Loucy (cell line): ENCODE measurements around the gene PCK1.
A peak's percentile ranks its signal among the peaks of the same experiment; 100 is the strongest.

ENCODE experiments used
- H2AFZ ChIP-seq: fragments of 200-600 bp; sonication (generic); 2 replicates; pipeline ENCODE4 v1.6.0; 2016; ENCODE audit warnings: antibody characterized with exemption, mild to moderate bottlenecking, low read length, moderate library complexity
- H3F3A ChIP-seq: fragments of 200-600 bp; 2 replicates; pipeline ENCODE4 v1.6.0; 2016; ENCODE audit warnings: antibody characterized with exemption, low read depth, mild to moderate bottlenecking
- H3K27me3 ChIP-seq: fragments of 200-600 bp; sonication (generic); 2 replicates; pipeline ENCODE4 v1.6.1; 2014; ENCODE audit warnings: low read length, mild to moderate bottlenecking; ENCODE audit not compliant: insufficient read depth, poor library complexity, severe bottlenecking
- H3K36me3 ChIP-seq: fragments of 200-600 bp; sonication (generic); 2 replicates; pipeline ENCODE4 v1.6.1; 2016; ENCODE audit warnings: low read length; ENCODE audit not compliant: insufficient read depth
- H3K4me1 ChIP-seq: fragments of 200-600 bp; sonication (generic); 2 replicates; pipeline ENCODE4 v1.5.1; 2014; ENCODE audit warnings: low read length, mild to moderate bottlenecking; ENCODE audit not compliant: insufficient read depth, poor library complexity, severe bottlenecking
- H3K4me2 ChIP-seq: fragments of 200-600 bp; sonication (generic); 2 replicates; pipeline ENCODE4 v1.6.0; 2014; ENCODE audit warnings: antibody characterized with exemption, low read length, low read depth, mild to moderate bottlenecking; ENCODE audit not compliant: poor library complexity, severe bottlenecking
- H3K4me3 ChIP-seq: fragments of 200-600 bp; sonication (generic); 2 replicates; pipeline ENCODE4 v1.5.1; 2014; ENCODE audit warnings: low read length, mild to moderate bottlenecking, mixed read lengths; ENCODE audit not compliant: poor library complexity, severe bottlenecking
- H3K79me2 ChIP-seq: fragments of 200-600 bp; sonication (generic); 2 replicates; pipeline ENCODE4 v1.6.1; 2014; ENCODE audit warnings: low read length; ENCODE audit not compliant: insufficient read depth
- H3K9ac ChIP-seq: fragments of 200-600 bp; sonication (generic); 2 replicates; pipeline ENCODE4 v1.6.0; 2014; ENCODE audit warnings: mild to moderate bottlenecking, low read depth, low read length, moderate library complexity; ENCODE audit not compliant: poor library complexity, severe bottlenecking
- H3K9me2 ChIP-seq: fragments of 200-600 bp; sonication (generic); replicated peaks from 2 replicates; pipeline ENCODE4 v1.6.1; 2016; ENCODE audit warnings: low read depth, low read length, mixed read lengths
- H3K9me3 ChIP-seq: fragments of 200-600 bp; sonication (generic); 2 replicates; pipeline ENCODE4 v1.6.1; 2014; ENCODE audit warnings: mild to moderate bottlenecking, antibody characterized with exemption, low read length, low read depth; ENCODE audit not compliant: insufficient read depth
- H4K20me1 ChIP-seq: fragments of 200-600 bp; sonication (generic); 2 replicates; pipeline ENCODE4 v1.6.0; 2014; ENCODE audit warnings: antibody characterized with exemption, low read length, mild to moderate bottlenecking; ENCODE audit not compliant: insufficient read depth, poor library complexity, severe bottlenecking
- EZH2phosphoT487 ChIP-seq: fragments of 200-600 bp; IDR thresholded peaks from 2 replicates; pipeline ENCODE4 v1.6.1; 2018; ENCODE audit warnings: antibody characterized with exemption, mild to moderate bottlenecking, moderate library complexity, borderline replicate concordance
- TF ChIP-seq, protein P1 (sequence below): fragments of 200-600 bp; sonication (generic); conservative IDR thresholded peaks from 2 replicates; pipeline ENCODE4 v1.5.1; 2014; ENCODE audit warnings: mild to moderate bottlenecking, antibody characterized with exemption, low read length

Gene PCK1

DNA sequence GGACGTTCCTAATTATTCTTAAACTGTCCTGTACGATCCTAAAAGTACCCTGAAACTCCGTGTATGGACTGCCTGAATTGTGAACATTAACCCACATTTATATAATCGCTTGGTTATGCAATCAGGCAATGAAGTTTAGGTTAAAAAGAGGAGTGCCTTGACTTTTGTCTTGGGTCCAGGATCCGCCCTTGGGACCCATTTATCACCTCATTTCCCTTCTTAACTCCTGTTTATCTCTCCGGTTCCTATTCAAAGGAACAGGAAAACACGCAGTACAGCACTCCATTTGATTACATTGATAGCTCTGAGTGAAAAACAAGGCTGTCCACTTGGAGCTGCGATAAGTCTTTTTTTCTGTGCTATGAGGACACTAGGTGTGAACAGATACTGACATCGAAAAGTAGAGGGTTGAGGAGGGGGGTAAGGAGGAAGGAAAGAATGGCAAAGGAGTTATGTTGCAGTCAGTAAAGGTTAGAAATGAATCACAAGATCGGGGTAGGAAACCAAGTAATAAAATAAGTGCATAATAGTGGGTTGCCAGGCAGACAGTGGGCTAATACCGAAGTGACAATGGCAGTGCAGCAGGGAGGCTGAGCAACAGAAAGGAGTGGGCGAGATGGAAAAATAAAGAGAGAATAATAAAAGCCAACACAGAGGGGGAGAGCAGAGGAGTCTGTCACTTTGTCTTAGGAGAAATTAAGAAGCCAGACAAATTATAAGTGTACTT, 15.9 kb upstream of the PCK1 start:
- no peak overlapping the region for H2AFZ ChIP-seq
- H3K27me3 ChIP-seq = no peaks in the 10 kb centered on the region
- no peak overlapping the region for H3K4me2 ChIP-seq
- H3K4me1 ChIP-seq = no peaks in the 10 kb centered on the region
- H3F3A ChIP-seq = no peaks in the 10 kb centered on the region
- H3K9me3 ChIP-seq = no peaks in the 10 kb centered on the region
- no peak overlapping the region for H3K4me3 ChIP-seq
- H3K36me3 ChIP-seq = no peaks in the 10 kb centered on the region
- TF ChIP-seq, protein P1, sequence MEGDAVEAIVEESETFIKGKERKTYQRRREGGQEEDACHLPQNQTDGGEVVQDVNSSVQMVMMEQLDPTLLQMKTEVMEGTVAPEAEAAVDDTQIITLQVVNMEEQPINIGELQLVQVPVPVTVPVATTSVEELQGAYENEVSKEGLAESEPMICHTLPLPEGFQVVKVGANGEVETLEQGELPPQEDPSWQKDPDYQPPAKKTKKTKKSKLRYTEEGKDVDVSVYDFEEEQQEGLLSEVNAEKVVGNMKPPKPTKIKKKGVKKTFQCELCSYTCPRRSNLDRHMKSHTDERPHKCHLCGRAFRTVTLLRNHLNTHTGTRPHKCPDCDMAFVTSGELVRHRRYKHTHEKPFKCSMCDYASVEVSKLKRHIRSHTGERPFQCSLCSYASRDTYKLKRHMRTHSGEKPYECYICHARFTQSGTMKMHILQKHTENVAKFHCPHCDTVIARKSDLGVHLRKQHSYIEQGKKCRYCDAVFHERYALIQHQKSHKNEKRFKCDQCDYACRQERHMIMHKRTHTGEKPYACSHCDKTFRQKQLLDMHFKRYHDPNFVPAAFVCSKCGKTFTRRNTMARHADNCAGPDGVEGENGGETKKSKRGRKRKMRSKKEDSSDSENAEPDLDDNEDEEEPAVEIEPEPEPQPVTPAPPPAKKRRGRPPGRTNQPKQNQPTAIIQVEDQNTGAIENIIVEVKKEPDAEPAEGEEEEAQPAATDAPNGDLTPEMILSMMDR = no peak
- TF ChIP-seq EZH2phosphoT487 = no peak
- H3K9me2 ChIP-seq = no peaks in the 10 kb centered on the region
- H3K9ac ChIP-seq = no peak overlapping the region
- no peaks in the 10 kb centered on the region for H3K79me2 ChIP-seq
- no peaks in the 10 kb centered on the region for H4K20me1 ChIP-seq

DNA sequence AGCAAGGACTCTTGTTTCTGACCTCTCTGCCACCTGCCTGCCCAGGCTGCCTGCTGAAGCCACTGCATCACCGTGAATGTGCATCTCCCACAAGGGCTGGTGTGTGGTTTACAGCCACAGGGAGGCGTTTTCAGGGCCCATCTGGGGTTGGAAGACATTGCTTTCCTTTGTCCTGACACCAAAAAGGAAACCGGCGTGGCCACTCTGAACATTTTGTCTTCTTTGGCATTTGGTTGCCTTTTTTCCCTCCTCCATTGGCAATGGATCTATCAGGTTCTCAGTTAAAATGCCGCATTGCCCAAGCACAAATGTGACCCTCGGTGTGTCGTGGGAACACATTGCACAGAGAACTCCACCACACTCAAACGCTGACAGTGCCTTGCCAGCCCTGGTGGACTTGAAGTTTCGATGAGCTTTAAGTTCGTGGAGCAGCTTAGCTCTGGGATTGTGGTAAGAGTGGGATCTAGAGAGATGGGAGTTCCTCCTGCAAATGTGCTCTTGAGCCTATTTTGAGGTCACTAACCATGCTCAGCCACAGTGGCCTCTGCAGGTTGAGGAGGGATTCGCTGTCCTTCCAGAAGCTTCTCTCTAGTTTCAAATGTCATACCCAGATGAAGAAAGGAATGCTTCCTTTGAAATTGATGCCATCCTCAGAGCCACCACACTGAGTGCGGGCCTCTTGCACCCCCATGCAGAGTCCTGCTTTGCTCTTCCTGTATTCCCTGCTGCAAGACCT, 14.8 kb upstream of the PCK1 start:
- H3K4me2 ChIP-seq = no peak overlapping the region
- H3K9ac ChIP-seq = no peak overlapping the region
- no peak overlapping the region for H3K4me3 ChIP-seq
- TF ChIP-seq, protein P1 = peak; percentile 22; the same call in 1 of the 2 replicates
- no peak for TF ChIP-seq EZH2phosphoT487
- H3K9me3 ChIP-seq = no peaks in the 10 kb centered on the region
- H2AFZ ChIP-seq = no peak overlapping the region
- no peaks in the 10 kb centered on the region for H3K27me3 ChIP-seq
- H4K20me1 ChIP-seq = no peaks in the 10 kb centered on the region
- no peaks in the 10 kb centered on the region for H3K4me1 ChIP-seq
- H3K36me3 ChIP-seq = no peaks in the 10 kb centered on the region
- no peaks in the 10 kb centered on the region for H3K9me2 ChIP-seq
- H3K79me2 ChIP-seq = no peaks in the 10 kb centered on the region
- no peaks in the 10 kb centered on the region for H3F3A ChIP-seq

DNA sequence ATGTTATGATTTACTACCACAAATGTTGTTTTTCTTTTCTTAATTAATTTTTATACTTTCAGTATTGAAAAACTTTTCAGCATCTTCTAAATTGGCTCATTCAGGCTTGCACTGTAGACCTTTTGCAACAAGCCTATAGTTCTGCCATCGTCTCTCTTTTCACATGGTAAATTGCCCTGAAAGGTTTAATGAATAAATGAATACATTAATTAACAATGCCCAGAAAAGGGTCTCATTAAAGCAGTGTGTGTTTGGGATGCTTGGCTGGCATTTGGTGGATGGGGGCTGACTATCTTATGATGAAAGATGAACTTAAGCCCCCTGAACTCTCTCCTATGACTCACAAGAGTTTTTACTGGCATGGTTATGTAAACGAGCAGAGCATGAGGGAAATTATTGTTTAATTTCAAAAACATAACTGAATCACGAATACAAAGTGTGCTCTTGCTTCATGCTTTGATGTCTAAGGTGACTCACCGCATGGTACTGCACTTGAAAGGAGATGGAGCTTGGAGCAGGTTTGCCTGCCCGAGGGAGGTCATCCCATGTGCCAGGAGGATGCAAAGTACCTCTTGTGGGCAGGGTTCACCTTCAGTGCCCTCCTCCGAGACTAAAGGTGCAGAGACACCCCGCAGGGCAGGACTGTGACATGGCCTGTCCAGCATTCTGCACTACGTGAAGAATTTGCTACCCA, 13.8 kb upstream of the PCK1 start:
- H2AFZ ChIP-seq = no peak overlapping the region
- no peak overlapping the region for H3K9ac ChIP-seq
- H4K20me1 ChIP-seq = no peaks in the 10 kb centered on the region
- no peaks in the 10 kb centered on the region for H3K9me2 ChIP-seq
- H3K4me1 ChIP-seq = no peaks in the 10 kb centered on the region
- no peaks in the 10 kb centered on the region for H3K36me3 ChIP-seq
- no peak overlapping the region for H3K4me2 ChIP-seq
- no peak overlapping the region for H3K4me3 ChIP-seq
- H3K27me3 ChIP-seq = no peaks in the 10 kb centered on the region
- TF ChIP-seq EZH2phosphoT487 = no peak
- TF ChIP-seq, protein P1 = no peak
- H3K9me3 ChIP-seq = no peaks in the 10 kb centered on the region
- H3F3A ChIP-seq = no peaks in the 10 kb centered on the region
- no peaks in the 10 kb centered on the region for H3K79me2 ChIP-seq
